Hepatocyte (in vitro differentiated cells): ENCODE data around the gene OS9. TPM values are rescaled to one million over a fixed set of nuclear protein-coding genes. Genes with fewer than 3 reads are reported as not detected.

Source experiments
- DNase-seq: peaks from one replicate; pipeline ENCODE4 v3.0.0-alpha.2; 2016; ENCODE audit warnings: low spot score
- H2AFZ ChIP-seq: fragments of 200-600 bp; sonication (generic); 2 replicates; pipeline ENCODE4 v1.6.0; 2016; ENCODE audit warnings: antibody characterized with exemption, mild to moderate bottlenecking
- H3K27ac ChIP-seq: fragments of 200-600 bp; sonication (generic); 2 replicates; pipeline ENCODE4 v1.5.1; 2016; ENCODE audit warnings: mild to moderate bottlenecking
- H3K27me3 ChIP-seq: fragments of 200-600 bp; sonication (generic); 2 replicates; pipeline ENCODE4 v1.6.1; 2016
- H3K36me3 ChIP-seq: fragments of 200-600 bp; sonication (generic); replicated peaks from 2 replicates; pipeline ENCODE4 v1.5.1; 2016; ENCODE audit warnings: low read depth; ENCODE audit not compliant: insufficient read depth
- H3K4me1 ChIP-seq: fragments of 200-600 bp; sonication (generic); 2 replicates; pipeline ENCODE4 v1.5.1; 2016; ENCODE audit warnings: mild to moderate bottlenecking, moderate library complexity; ENCODE audit not compliant: insufficient read depth
- H3K4me2 ChIP-seq: fragments of 200-600 bp; sonication (generic); 2 replicates; pipeline ENCODE4 v1.6.0; 2016
- H3K4me3 ChIP-seq: fragments of 200-600 bp; sonication (generic); 2 replicates; pipeline ENCODE4 v1.5.1; 2016; ENCODE audit warnings: mild to moderate bottlenecking
- H3K79me2 ChIP-seq: fragments of 200-600 bp; sonication (generic); 2 replicates; pipeline ENCODE4 v1.6.0; 2017; ENCODE audit warnings: mild to moderate bottlenecking
- H3K9me2 ChIP-seq: fragments of 200-600 bp; sonication (generic); replicated peaks from 2 replicates; pipeline ENCODE4 v1.6.0; 2017; ENCODE audit warnings: mild to moderate bottlenecking; ENCODE audit not compliant: insufficient read depth
- H3K9me3 ChIP-seq: fragments of 200-600 bp; sonication (generic); 2 replicates; pipeline ENCODE4 v1.5.1; 2016; ENCODE audit warnings: low read depth, mild to moderate bottlenecking
- H4K20me1 ChIP-seq: fragments of 200-600 bp; sonication (generic); 2 replicates; pipeline ENCODE4 v1.6.0; 2016; ENCODE audit warnings: mild to moderate bottlenecking; ENCODE audit not compliant: insufficient read depth, poor library complexity, severe bottlenecking
- CTCF ChIP-seq: fragments of 200-600 bp; sonication (generic); IDR thresholded peaks from 2 replicates; pipeline ENCODE4 v1.5.1; 2016; ENCODE audit warnings: antibody characterized with exemption, mild to moderate bottlenecking; ENCODE audit not compliant: poor library complexity
- EZH2 ChIP-seq: fragments of 200-600 bp; sonication (generic); IDR thresholded peaks from 2 replicates; pipeline ENCODE4 v1.6.1; 2016; ENCODE audit warnings: antibody characterized with exemption, mild to moderate bottlenecking, borderline replicate concordance
- EZH2phosphoT487 ChIP-seq: fragments of 200-600 bp; sonication (generic); IDR thresholded peaks from one replicate; pipeline ENCODE4 v1.6.1; 2018; ENCODE audit warnings: antibody characterized with exemption, mild to moderate bottlenecking, low read depth, moderate library complexity; ENCODE audit not compliant: unreplicated experiment, severe bottlenecking
- WGBS: methylation state at CpG from one replicate; pipeline ENCODE4 v1.1.6; 2016; ENCODE audit warnings: low lambda C conversion rate; ENCODE audit errors: missing lambda C conversion rate; 5-methylcytosine and 5-hydroxymethylcytosine counted together
- polyA plus RNA-seq: library from polyadenylated mRNA; unstranded; fragments of >200 nt; fragmentation: Nextera tagmentation; extraction: Ambion mirVana; gene quantifications from 2 replicates; pipeline ENCODE4 v1.2.1, GENCODE V29; 2016
- total RNA-seq: library from RNA; depleted of rRNA; stranded (reverse); fragments of >200 nt; gene quantifications from 2 replicates; pipeline ENCODE4 v1.2.3, GENCODE V29; 2014

OS9 gene
- total and polyA plus RNA-seq, 2 experiments from 2014 or later, result 243 to 366 TPM

DNA sequence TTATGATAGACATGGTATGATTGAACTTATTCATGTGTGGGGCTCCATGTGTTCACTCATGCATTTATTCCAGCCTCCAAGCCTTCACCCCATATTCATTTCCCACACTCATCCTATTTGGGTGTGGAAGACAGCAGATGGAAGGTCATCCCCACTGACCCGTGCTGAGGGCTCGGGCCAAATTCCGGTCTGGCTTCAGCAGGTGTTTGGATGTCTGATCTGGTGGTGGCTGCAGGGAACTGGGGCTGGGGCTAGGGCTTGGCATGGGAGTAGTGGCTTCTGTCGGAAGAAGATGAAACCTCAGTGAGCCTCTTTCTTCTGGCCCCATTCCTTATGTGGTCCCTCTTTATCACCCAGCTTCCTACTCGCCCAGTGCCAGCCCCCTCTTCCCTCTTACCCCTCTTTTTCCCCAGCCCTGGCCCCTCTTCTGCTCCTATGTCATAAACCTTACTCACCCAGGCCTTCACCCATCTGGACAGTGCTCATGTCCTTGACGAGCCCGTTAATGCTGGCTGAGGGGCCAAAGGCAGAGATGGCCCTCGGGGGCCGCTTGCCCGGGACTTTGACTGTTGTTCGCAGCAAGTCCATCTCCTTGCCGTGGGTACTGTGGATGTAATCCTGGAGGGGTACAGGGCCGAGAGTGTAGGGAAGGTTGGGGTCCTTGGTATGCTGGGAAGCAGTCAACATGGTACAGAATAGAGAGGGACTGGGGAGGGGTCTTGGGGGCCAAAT, 36.6 kb downstream of the OS9 start:
- WGBS, result 78% methylated on average over 13 of the region's 13 CpGs
- Histone ChIP-seq H3K9me2 (no peaks in the 10 kb centered on the region), H3K4me3 (no peak overlapping the region), H2AFZ (no peak overlapping the region), H3K36me3 (no peaks in the 10 kb centered on the region), H3K4me1 (peaks cover 6% of the 10 kb centered on the region), H4K20me1 (no peaks in the 10 kb centered on the region), H3K4me2 (no peak overlapping the region), H3K27ac (no peak overlapping the region), H3K27me3 (peaks cover 92% of the 10 kb centered on the region), H3K79me2 (no peaks in the 10 kb centered on the region), H3K9me3 (no peaks in the 10 kb centered on the region)
- TF ChIP-seq CTCF, result no peak
- no peak for TF ChIP-seq EZH2
- no peak for TF ChIP-seq EZH2phosphoT487
- DNase-seq, result no peak

- H3K36me3 ChIP-seq, result no peaks in the 10 kb centered on the region
- no peak overlapping the region for H3K4me2 ChIP-seq
- H2AFZ ChIP-seq, result no peak overlapping the region
- no peaks in the 10 kb centered on the region for H3K9me3 ChIP-seq
- TF ChIP-seq CTCF (no peak), EZH2 (no peak), EZH2phosphoT487 (no peak)
- H3K79me2 ChIP-seq, result no peaks in the 10 kb centered on the region
- H4K20me1 ChIP-seq, result no peaks in the 10 kb centered on the region
- H3K4me3 ChIP-seq, result no peak overlapping the region
- 80% methylated on average over 19 of the region's 19 CpGs for WGBS
- peaks cover 16% of the 10 kb centered on the region for H3K4me1 ChIP-seq
- H3K9me2 ChIP-seq, result no peaks in the 10 kb centered on the region
- H3K27ac ChIP-seq, result no peak overlapping the region
- H3K27me3 ChIP-seq, result peaks cover 96% of the 10 kb centered on the region
- no peak for DNase-seq
Observed at GRCh38 chr12:57731411-57732080, 37.6 kb downstream of the OS9 start.

DNA sequence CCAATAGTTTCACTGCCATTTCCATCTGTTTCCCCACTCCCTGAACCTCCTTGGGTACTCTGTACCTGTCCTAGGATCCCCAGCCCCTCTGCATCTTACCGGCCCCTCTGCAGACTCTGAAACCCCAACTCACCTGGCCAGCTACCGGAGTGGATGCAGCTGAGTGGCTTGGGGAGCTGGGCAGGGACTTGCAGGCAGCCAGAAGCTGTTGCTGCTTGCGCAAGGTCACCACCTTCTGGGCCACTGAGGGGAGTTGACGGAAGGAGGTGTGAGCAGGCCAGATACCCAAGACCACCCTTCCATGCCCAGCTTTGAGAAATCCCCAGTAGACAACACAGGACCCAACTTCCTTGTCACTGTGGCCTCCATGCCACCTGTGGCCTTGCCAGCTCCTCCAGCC, 38.3 kb downstream of the OS9 start:
- H4K20me1 ChIP-seq, result no peaks in the 10 kb centered on the region
- no peaks in the 10 kb centered on the region for H3K36me3 ChIP-seq
- H3K9me3 ChIP-seq, result no peaks in the 10 kb centered on the region
- no peaks in the 10 kb centered on the region for H3K79me2 ChIP-seq
- DNase-seq, result no peak
- no peak overlapping the region for H3K4me3 ChIP-seq
- WGBS, result 65% methylated on average over 4 of the region's 4 CpGs
- no peak for TF ChIP-seq EZH2
- no peak for TF ChIP-seq CTCF
- TF ChIP-seq EZH2phosphoT487, result no peak
- peaks cover 15% of the 10 kb centered on the region for H3K4me1 ChIP-seq
- no peaks in the 10 kb centered on the region for H3K9me2 ChIP-seq
- no peak overlapping the region for H2AFZ ChIP-seq
- H3K4me2 ChIP-seq, result no peak overlapping the region
- H3K27me3 ChIP-seq, result peaks cover 96% of the 10 kb centered on the region
- no peak overlapping the region for H3K27ac ChIP-seq
